Mesothelial cell of epicardium (in vitro differentiated cells): ENCODE results near the gene SH3PXD2B. TPM values are rescaled to one million over a fixed set of nuclear protein-coding genes. Genes with fewer than 3 reads are reported as not detected.

Experiments used
- DNase-seq, 2 experiments: peaks; one replicate each; pipeline ENCODE4 v3.0.0; 2021; ENCODE audit warnings: low spot score in 2 of 2; ENCODE audit not compliant: unreplicated experiment in 2 of 2
- H3K27ac Mint-ChIP-seq: 2 replicates; pipeline ENCODE4 v1.8.0; 2021; ENCODE audit warnings: mixed read lengths
- H3K27me3 Mint-ChIP-seq: 2 replicates; pipeline ENCODE4 v1.8.0; 2021; ENCODE audit warnings: low read depth, mixed read lengths
- H3K36me3 Mint-ChIP-seq: 2 replicates; pipeline ENCODE4 v1.8.0; 2021; ENCODE audit warnings: mixed read lengths
- H3K4me1 Mint-ChIP-seq: 2 replicates; pipeline ENCODE4 v1.8.0; 2021; ENCODE audit warnings: mixed read lengths
- H3K4me3 Mint-ChIP-seq: 2 replicates; pipeline ENCODE4 v1.8.0; 2021; ENCODE audit warnings: mild to moderate bottlenecking, moderate library complexity, mixed read lengths
- H3K9me3 Mint-ChIP-seq: 2 replicates; pipeline ENCODE4 v1.8.0; 2021; ENCODE audit warnings: mixed read lengths
- CTCF ChIP-seq: fragments of 200-600 bp; sonication (generic); IDR thresholded peaks from one replicate; pipeline ENCODE4 v1.5.0; 2021; ENCODE audit warnings: antibody characterized with exemption; ENCODE audit not compliant: unreplicated experiment
- total RNA-seq: library from RNA; stranded (reverse); gene quantifications from 3 replicates; pipeline ENCODE4 v1.2.1, GENCODE V29; 2021

The SH3PXD2B gene
- total RNA-seq, 1 donor from 2014 or later: 68.9 TPM

- Mint-ChIP-seq H3K4me1 (peaks cover 48% of the 10 kb centered on the region), H3K27ac (no peak overlapping the region), H3K9me3 (no peaks in the 10 kb centered on the region), H3K4me3 (no peak overlapping the region), H3K27me3 (no peaks in the 10 kb centered on the region), H3K36me3 (peaks cover 3% of the 10 kb centered on the region)
- no peak for DNase-seq
- no peak for TF ChIP-seq CTCF
Measured at GRCh38 chr5:172415362-172416275, 38.7 kb downstream of the SH3PXD2B start.

GRCh38 chr5:172414531-172415361, 39.6 kb downstream of the SH3PXD2B start:
- no peak for DNase-seq
- TF ChIP-seq CTCF: no peak
- peaks cover 45% of the 10 kb centered on the region for H3K4me1 Mint-ChIP-seq

DNA sequence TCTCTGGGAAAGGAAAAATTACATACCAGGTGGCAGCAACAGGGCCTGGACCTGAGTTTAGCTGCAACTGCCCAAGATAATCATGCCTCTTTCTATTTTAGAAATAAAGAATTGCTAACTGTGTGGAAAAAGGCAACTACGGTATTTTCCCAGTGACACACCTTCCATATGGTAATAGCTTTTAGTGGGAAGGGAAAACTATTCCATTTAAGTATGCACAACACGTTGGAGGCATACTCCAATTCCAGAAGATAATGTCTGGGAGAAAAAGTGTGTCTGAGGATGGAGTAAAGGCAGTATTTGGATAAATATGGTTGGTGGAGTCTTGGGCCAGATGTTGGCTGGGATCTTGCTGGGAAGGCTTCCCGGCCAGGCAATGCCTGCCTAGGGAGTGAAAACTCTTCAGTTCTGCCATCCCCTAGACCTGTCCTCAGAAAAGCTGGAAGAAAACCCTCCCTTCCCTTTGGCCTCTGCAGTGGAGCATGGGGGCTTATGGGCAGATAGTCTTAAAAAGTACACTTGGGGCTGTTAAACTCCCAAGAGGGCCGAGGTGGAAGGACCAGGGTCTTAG, 40.6 kb downstream of the SH3PXD2B start:
- DNase-seq: no peak
- H3K27ac Mint-ChIP-seq: peak overlapping the region; percentile 58
- H3K36me3 Mint-ChIP-seq: peaks cover 10% of the 10 kb centered on the region
- no peaks in the 10 kb centered on the region for H3K27me3 Mint-ChIP-seq
- H3K4me3 Mint-ChIP-seq: no peak overlapping the region
- peaks cover 36% of the 10 kb centered on the region for H3K4me1 Mint-ChIP-seq
- H3K9me3 Mint-ChIP-seq: no peaks in the 10 kb centered on the region
- no peak for TF ChIP-seq CTCF

More at GRCh38 chr5:172414531-172415361, 39.6 kb downstream of the SH3PXD2B start:
- H3K27ac Mint-ChIP-seq: peak overlapping the region; percentile 6
- no peak overlapping the region for H3K4me3 Mint-ChIP-seq
- no peaks in the 10 kb centered on the region for H3K9me3 Mint-ChIP-seq
- H3K27me3 Mint-ChIP-seq: no peaks in the 10 kb centered on the region
- H3K36me3 Mint-ChIP-seq: peaks cover 8% of the 10 kb centered on the region

DNA sequence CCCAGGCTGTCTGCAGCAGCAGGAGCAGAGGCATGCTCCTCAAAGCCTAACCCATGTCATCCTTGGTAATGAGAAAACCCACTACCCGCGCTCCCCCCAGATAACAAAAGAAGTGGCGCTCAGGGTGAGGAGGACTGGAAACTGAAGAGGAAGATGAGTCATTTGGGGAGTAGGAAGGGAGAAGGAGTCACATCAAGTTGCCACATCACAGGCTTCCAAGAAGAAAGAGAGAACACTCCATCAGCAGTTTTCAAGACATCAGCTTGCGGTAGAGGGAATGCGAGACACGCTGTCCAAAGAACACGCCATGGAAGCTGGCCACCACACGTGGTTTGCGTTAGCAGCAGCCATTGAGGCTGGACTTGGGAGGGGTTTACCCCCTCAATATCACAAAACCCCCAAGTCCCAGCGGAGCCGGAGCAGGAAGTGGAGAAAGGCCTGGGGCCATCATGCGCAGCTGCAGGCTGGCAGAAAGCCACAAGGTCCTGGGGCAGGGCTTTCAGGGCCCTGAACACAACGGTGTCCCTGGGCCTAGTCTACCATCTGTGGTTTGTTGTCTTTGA, 41.5 kb downstream of the SH3PXD2B start:
- Mint-ChIP-seq H3K27me3 (no peaks in the 10 kb centered on the region), H3K9me3 (no peaks in the 10 kb centered on the region), H3K4me3 (no peak overlapping the region), H3K27ac (peak overlapping the region; percentile 58), H3K4me1 (peaks cover 29% of the 10 kb centered on the region), H3K36me3 (peaks cover 10% of the 10 kb centered on the region)
- DNase-seq: no peak
- TF ChIP-seq CTCF: no peak

DNA sequence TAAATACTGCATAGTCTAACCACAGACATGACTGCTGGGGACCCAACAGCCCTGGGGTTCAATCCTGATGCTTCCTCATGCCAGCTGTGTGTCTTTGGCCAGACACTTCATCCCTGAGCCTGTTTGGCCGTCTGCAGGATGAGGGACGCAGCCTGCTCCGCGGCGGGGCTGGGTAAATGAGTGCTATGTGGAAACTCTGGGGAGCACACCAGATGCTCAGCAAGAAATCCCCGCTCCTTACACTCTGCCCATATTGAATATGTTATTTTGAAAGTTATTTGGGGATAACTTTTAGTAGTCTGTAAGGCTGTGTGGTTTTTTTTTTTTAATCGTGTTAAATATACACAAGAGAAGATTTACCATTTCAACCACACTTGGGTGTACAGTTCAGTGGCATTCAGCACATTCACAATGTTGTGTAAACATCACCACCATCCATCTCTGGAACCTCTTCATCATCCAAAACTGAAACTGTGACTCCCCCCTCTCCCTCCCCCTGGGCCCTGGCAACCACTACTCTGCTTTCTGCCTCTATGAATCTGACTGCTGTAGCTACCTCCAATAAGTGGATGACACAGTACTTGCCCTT, 42.7 kb downstream of the SH3PXD2B start:
- Mint-ChIP-seq H3K4me3 (no peak overlapping the region), H3K36me3 (peaks cover 13% of the 10 kb centered on the region)

More for the DNA sequence above, 42.7 kb downstream of the SH3PXD2B start:
- Mint-ChIP-seq H3K4me1 (peaks cover 28% of the 10 kb centered on the region), H3K9me3 (no peaks in the 10 kb centered on the region), H3K27ac (peak overlapping the region; percentile 93), H3K27me3 (no peaks in the 10 kb centered on the region)
- no peak for TF ChIP-seq CTCF
- no peak for DNase-seq
